Thymus (tissue), 14 donors: ENCODE data around the gene GSTA4. TPM values are rescaled to one million over a fixed set of nuclear protein-coding genes. Genes with fewer than 3 reads are reported as not detected.
A peak's percentile ranks its signal among the peaks of the same experiment; 100 is the strongest.
"Not testable (repeated sequence)": the region's sequence is repeated elsewhere in the genome, so short reads cannot be mapped to it uniquely, and the experiment has no call there.

Experiments
- DNase-seq, 9 donors: peaks; one replicate each; pipeline ENCODE4 v3.0.0-alpha.2; 2013; ENCODE audit warnings: low spot score in 9 of 9, low read depth in 6 of 9, missing footprints in 1 of 9
- H3K27ac ChIP-seq, 2 donors: one replicate each; pipeline ENCODE4 v1.5.1; 2013; ENCODE audit warnings: control low read depth in 1 of 2, low read depth in 1 of 2, low read length in 1 of 2, mild to moderate bottlenecking in 1 of 2, moderate library complexity in 1 of 2
- H3K27me3 ChIP-seq, 2 donors: one replicate each; pipeline ENCODE4 v1.5.1; 2013; ENCODE audit warnings: low read length in 1 of 2; ENCODE audit not compliant: control insufficient read depth in 2 of 2, insufficient read depth in 1 of 2
- H3K36me3 ChIP-seq, 2 donors: one replicate each; pipeline ENCODE4 v1.5.1; 2013; ENCODE audit warnings: low read length in 1 of 2, mild to moderate bottlenecking in 1 of 2, moderate library complexity in 1 of 2; ENCODE audit not compliant: control insufficient read depth in 2 of 2, insufficient read depth in 2 of 2
- H3K4me1 ChIP-seq, 2 donors: one replicate each; pipeline ENCODE4 v1.5.1; 2013; ENCODE audit warnings: low read length in 2 of 2; ENCODE audit not compliant: control insufficient read depth in 2 of 2, insufficient read depth in 2 of 2
- H3K4me3 ChIP-seq, 2 donors: one replicate each; pipeline ENCODE4 v1.5.1; 2013; ENCODE audit warnings: low read length in 2 of 2, control low read depth in 1 of 2, mild to moderate bottlenecking in 1 of 2
- H3K9me3 ChIP-seq, 2 donors: one replicate each; pipeline ENCODE4 v1.5.1; 2013; ENCODE audit warnings: low read length in 1 of 2, mild to moderate bottlenecking in 1 of 2; ENCODE audit not compliant: control insufficient read depth in 2 of 2, insufficient read depth in 1 of 2
- WGBS: extraction: QIAGEN DNeasy Blood & Tissue Kit; methylation state at CpG from one replicate; pipeline ENCODE4 v1.1.7; 2013; 5-methylcytosine and 5-hydroxymethylcytosine counted together
- long read RNA-seq, 10 donors: transcript quantifications; one replicate each; lab custom pipeline, GENCODE V29; 2026
- polyA plus RNA-seq: library from polyadenylated mRNA; stranded (reverse); fragments of 200-250 nt; gene quantifications from one replicate; pipeline ENCODE4 v1.2.3, GENCODE V29; 2013
- total RNA-seq: library from RNA; stranded (reverse); fragments of 120-200 nt; gene quantifications from one replicate; pipeline ENCODE4 v1.2.4, GENCODE V29; 2013
- donor health status: healthy.

The GSTA4 gene, protein sequence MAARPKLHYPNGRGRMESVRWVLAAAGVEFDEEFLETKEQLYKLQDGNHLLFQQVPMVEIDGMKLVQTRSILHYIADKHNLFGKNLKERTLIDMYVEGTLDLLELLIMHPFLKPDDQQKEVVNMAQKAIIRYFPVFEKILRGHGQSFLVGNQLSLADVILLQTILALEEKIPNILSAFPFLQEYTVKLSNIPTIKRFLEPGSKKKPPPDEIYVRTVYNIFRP
- total RNA-seq: 11.5 TPM
- 29.3 TPM for polyA plus RNA-seq
- long read RNA-seq, donor 1: 0 reads
- long read RNA-seq, donor 2: 0 reads
- long read RNA-seq, donor 3, partial matches to known transcripts: 5 of 8 reads
- long read RNA-seq, donor 3, other reads (novel, unspliced or antisense): 0 of 8 reads
- long read RNA-seq, donor 4: 0 reads
- long read RNA-seq, donor 5, transcript GSTA4-203 (7 exons, 1,334 nt): major isoform, 19 of 19 reads
- long read RNA-seq, donor 5, partial matches to known transcripts: 0 of 19 reads
- long read RNA-seq, donor 5, other reads (novel, unspliced or antisense): 0 of 19 reads
- long read RNA-seq, donor 6, partial matches to known transcripts: 0 of 3 reads
- long read RNA-seq, donor 6, other reads (novel, unspliced or antisense): 0 of 3 reads
- long read RNA-seq, donor 7, transcript GSTA4-203 (7 exons, 1,334 nt): major isoform, 6 of 6 reads
- long read RNA-seq, donor 7, partial matches to known transcripts: 0 of 6 reads
- long read RNA-seq, donor 7, other reads (novel, unspliced or antisense): 0 of 6 reads
- long read RNA-seq, donor 8, partial matches to known transcripts: 0 of 2 reads
- long read RNA-seq, donor 8, other reads (novel, unspliced or antisense): 0 of 2 reads
- long read RNA-seq, donor 9, partial matches to known transcripts: 0 of 1 reads
- long read RNA-seq, donor 9, other reads (novel, unspliced or antisense): 0 of 1 reads
- long read RNA-seq, donor 10, partial matches to known transcripts: 0 of 3 reads
- long read RNA-seq, donor 10, other reads (novel, unspliced or antisense): 0 of 3 reads

DNA sequence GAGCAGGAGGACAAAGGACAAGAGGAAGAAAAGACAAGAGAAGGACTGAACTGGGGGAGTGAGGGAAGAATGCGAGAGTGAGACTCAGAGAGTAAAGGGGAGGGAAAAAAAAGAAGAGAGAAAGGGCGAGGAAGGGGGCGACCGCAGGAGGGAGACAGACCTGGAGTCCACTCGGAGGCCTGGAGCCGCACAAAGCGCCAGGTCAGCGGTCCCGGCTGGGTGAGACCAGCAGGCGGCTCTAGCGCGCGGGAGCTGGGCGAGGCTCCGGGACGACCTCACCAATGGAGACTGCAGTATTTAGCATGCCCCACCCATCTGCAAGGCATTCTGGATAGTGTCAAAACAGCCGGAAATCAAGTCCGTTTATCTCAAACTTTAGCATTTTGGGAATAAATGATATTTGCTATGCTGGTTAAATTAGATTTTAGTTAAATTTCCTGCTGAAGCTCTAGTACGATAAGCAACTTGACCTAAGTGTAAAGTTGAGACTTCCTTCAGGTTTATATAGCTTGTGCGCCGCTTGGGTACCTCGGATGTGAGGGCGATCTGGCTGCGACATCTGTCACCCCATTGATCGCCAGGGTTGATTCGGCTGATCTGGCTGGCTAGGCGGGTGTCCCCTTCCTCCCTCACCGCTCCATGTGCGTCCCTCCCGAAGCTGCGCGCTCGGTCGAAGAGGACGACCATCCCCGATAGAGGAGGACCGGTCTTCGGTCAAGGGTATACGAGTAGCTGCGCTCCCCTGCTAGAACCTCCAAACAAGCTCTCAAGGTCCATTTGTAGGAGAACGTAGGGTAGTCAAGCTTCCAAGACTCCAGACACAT lies at the start of gene GSTA4:
Gene GSTA4 (minus strand): TSS at position 196 of the 824 bp plus-strand sequence. CDS start 1,041 bp downstream, outside the sequence.
- peak; percentile 81 to 97 (median 92) for DNase-seq
- WGBS: 1% methylated on average over 32 of the region's 41 CpGs
- peaks cover 11 to 27% of the 10 kb centered on the region in 2 donors for H3K27me3 ChIP-seq
- H3K9me3 ChIP-seq, H3K36me3 ChIP-seq: not testable (repeated sequence)
- peak within 1 kb of the TSS; percentile 57 to 58 for H3K4me3 ChIP-seq
- H3K4me1 ChIP-seq: peaks cover 0 to 12% of the 10 kb centered on the region in 2 donors
- H3K27ac ChIP-seq: peak within 1 kb of the TSS; percentile 77 to 92

DNA sequence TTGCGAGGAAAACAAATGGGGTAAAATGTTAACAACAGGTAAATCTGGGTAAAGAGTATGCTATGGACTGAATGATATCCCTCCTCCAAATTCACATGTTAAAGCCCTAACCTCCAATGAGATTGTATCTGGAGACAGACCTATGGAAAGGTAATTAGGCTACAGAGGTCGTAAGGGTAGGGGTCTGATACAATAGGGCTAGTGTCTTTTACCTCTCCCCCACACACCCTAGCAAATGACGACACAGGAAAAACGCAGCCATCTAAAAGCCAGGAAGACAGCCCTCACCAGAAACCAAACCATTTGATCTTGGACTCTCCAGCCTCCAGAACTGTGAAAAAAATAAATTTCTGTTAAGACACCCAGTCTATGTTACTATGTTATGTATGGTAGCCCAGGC lies 49.5 kb upstream of the GSTA4 start:
- Histone ChIP-seq H3K27ac (no peak overlapping the region), H3K4me3 (no peak overlapping the region), H3K4me1 (peaks cover 4 to 6% of the 10 kb centered on the region in 2 donors), H3K9me3 (no peaks in the 10 kb centered on the region), H3K36me3 (peaks cover 13 to 19% of the 10 kb centered on the region in 2 donors), H3K27me3 (no peaks in the 10 kb centered on the region)
- no peak for DNase-seq
- 74% methylated on average over 4 of the region's 4 CpGs for WGBS

DNA sequence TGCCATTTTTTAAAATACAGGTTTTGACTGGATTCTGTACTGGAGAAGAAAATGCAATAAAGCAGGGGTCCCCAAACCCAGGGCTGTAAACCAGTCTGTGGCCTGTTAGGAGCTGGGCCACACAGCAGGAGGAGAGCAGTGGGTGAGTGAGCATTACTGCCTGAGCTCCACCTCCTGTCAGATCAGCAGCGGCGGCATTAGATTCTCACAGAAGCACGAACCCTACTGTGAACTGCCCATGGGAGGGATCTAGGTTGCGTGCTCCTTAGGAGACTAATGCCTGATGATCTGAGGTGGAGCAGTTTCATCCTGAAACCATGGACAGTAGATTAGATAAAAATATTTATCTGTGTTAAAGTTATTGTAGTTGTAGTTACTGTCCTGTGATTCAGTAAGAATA lies 49.0 kb upstream of the GSTA4 start:
- Histone ChIP-seq H3K9me3 (no peaks in the 10 kb centered on the region), H3K4me1 (peaks cover 3 to 4% of the 10 kb centered on the region in 2 donors), H3K36me3 (peaks cover 18 to 24% of the 10 kb centered on the region in 2 donors), H3K27ac (no peak overlapping the region), H3K4me3 (no peak overlapping the region), H3K27me3 (no peaks in the 10 kb centered on the region)
- 98% methylated on average over 4 of the region's 4 CpGs for WGBS
- DNase-seq: no peak

DNA sequence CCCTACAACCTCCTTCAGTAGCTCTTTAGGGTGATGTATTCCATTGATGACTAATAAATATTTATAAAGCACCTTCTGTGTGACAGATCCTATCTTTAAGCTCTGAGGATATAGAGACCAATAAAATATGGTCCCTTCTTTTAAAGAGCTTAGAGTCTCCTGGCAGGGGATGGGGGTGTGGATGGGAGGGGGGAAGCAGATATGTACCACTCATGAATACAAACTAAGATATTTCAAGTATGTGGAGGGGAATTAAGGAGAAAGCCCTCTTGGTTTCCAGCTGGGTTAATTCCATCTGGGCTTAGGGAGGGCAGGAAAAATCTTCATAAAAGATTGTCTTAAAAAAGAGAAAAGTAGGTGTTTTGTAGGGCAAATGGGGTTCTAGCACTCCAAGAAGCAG lies 48.5 kb upstream of the GSTA4 start:
- no peak overlapping the region for H3K27ac ChIP-seq
- no peak for DNase-seq
- H3K9me3 ChIP-seq: no peaks in the 10 kb centered on the region

DNA sequence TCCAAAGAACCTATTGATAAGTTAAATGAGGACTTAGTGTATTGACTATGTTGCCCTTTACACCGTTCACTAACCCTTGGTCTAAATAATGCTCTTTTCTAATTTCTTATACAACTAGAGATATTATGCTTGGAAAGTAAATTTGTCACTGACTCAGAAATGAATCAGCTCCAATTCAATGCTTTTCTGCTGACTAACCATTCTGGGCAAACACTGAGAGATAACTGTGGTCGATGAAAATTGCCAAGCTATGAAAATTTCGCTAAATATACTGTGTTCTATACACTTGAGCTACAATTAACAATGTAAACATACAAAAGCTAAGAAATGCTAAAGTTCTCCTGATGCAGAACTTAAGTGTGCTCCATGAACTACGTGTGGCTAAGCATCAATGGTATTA lies 47.0 kb upstream of the GSTA4 start:
- no peaks in the 10 kb centered on the region for H3K9me3 ChIP-seq

More for the DNA sequence above, 48.5 kb upstream of the GSTA4 start:
- H3K36me3 ChIP-seq: peaks cover 19 to 27% of the 10 kb centered on the region in 2 donors
- H3K27me3 ChIP-seq: no peaks in the 10 kb centered on the region
- H3K4me1 ChIP-seq: peaks cover 0 to under 1% of the 10 kb centered on the region in 2 donors
- H3K4me3 ChIP-seq: no peak overlapping the region

DNA sequence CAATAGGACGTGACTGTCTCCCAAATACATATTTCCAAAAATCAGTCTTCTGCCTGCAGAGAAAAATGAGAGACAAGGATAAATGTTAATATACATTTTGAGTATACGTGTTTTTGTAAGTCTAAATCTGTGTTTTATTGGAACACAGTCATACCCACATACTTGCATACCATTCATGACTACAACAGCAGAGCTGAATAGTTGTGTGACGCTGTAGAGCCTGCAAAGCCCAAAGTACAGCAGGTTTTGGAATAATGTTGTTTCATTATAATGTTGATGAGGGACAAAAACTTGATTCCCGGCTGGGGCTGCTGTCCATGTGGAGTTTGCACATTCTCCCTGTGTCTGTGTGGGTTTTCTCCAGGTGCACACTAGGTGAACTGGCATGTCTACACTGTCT lies 46.3 kb upstream of the GSTA4 start:
- 99% methylated on average over 4 of the region's 4 CpGs for WGBS
- Histone ChIP-seq H3K27ac (no peak overlapping the region), H3K9me3 (no peaks in the 10 kb centered on the region), H3K4me3 (no peak overlapping the region), H3K36me3 (peaks cover 24 to 32% of the 10 kb centered on the region in 2 donors), H3K4me1 (no peaks in the 10 kb centered on the region), H3K27me3 (no peaks in the 10 kb centered on the region)
- no peak for DNase-seq

More for the DNA sequence above, 47.0 kb upstream of the GSTA4 start:
- no peak for DNase-seq
- H3K36me3 ChIP-seq: peaks cover 21 to 30% of the 10 kb centered on the region in 2 donors
- H3K27me3 ChIP-seq: no peaks in the 10 kb centered on the region
- H3K4me1 ChIP-seq: no peaks in the 10 kb centered on the region
- H3K27ac ChIP-seq: no peak overlapping the region
- WGBS: 95% methylated on average over 4 of the region's 4 CpGs
- H3K4me3 ChIP-seq: no peak overlapping the region

DNA sequence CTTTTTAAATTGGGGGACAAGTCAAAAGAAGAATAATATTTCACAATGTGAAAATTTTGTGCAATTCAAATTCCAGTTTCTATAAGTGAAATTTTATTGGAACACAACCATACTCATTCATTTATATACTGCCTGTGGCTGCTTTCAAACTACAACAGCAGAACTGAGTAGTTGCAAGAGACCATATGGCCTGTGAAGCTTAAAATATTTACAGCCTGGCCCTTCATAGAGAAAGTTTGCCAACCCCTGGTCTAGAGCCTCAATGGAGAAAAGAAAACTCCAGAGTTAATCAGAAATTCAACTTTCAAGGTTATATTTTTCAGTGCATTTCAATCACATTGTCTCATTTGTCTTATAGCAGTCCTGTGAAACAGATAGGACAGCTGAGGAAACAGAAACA lies 43.5 kb upstream of the GSTA4 start:
- no peaks in the 10 kb centered on the region for H3K27me3 ChIP-seq
- H3K27ac ChIP-seq: no peak overlapping the region
- DNase-seq: no peak
- H3K36me3 ChIP-seq: peaks cover 33 to 42% of the 10 kb centered on the region in 2 donors
- no peaks in the 10 kb centered on the region for H3K9me3 ChIP-seq
- H3K4me1 ChIP-seq: no peaks in the 10 kb centered on the region
- no peak overlapping the region for H3K4me3 ChIP-seq

DNA sequence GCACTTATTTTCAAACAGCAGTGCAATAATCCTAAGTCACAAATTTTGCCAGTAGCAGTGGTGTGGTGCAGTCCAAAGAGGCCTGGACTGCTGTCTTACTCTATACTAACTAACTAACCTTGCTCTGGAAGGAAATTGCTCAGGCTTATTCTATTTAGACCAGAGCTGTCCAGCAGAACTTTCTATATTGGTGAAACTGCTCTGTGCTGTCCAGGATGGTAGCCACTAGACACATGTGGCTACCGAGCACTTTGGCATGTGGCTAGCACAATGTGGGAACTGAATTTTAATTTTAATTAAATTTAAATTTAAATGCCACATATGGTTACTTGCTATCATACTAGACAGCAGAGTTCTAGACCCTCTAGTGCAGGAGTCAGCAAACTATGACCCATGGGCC lies 43.1 kb upstream of the GSTA4 start:
- Histone ChIP-seq H3K27me3 (no peaks in the 10 kb centered on the region), H3K4me3 (no peak overlapping the region), H3K27ac (no peak overlapping the region), H3K4me1 (no peaks in the 10 kb centered on the region), H3K9me3 (no peaks in the 10 kb centered on the region), H3K36me3 (peaks cover 33 to 42% of the 10 kb centered on the region in 2 donors)
- no peak for DNase-seq
- 49% methylated on average over 1 of the region's 1 CpG for WGBS
